Astrocyte (in vitro differentiated cells and primary cell): ENCODE data around the gene ACSL4. TPM values are rescaled to one million over a fixed set of nuclear protein-coding genes. Genes with fewer than 3 reads are reported as not detected.

Source experiments
- DNase-seq: peaks from one replicate; pipeline ENCODE4 v3.0.0-alpha.2; 2010; ENCODE audit warnings: low read depth
- FAIRE-seq: peaks from 2 replicates; lab custom pipeline; 2011; peaks lifted over from hg19 to GRCh38; lab: Jason Lieb, UNC
- H2AFZ ChIP-seq: 2 replicates; pipeline ENCODE4 v1.6.0; 2012; ENCODE audit warnings: low read depth, low read length, inconsistent platforms
- H3K27ac ChIP-seq: 2 replicates; pipeline ENCODE4 v1.5.1; 2011; ENCODE audit warnings: low read depth, low read length, inconsistent platforms
- H3K27me3 ChIP-seq: 2 replicates; pipeline ENCODE4 v1.6.0; 2011; ENCODE audit warnings: low read length, inconsistent platforms; ENCODE audit not compliant: insufficient read depth
- H3K36me3 ChIP-seq: 2 replicates; pipeline ENCODE4 v1.5.1; 2011; ENCODE audit warnings: low read length, inconsistent platforms; ENCODE audit not compliant: insufficient read depth
- H3K4me1 ChIP-seq: 2 replicates; pipeline ENCODE4 v1.5.1; 2011; ENCODE audit warnings: low read length, inconsistent platforms; ENCODE audit not compliant: insufficient read depth
- H3K4me2 ChIP-seq: 2 replicates; pipeline ENCODE4 v1.6.0; 2012; ENCODE audit warnings: low read length, inconsistent platforms
- H3K4me3 ChIP-seq: 2 replicates; pipeline ENCODE4 v1.5.1; 2011; ENCODE audit warnings: low read depth, mild to moderate bottlenecking, low read length, inconsistent platforms; ENCODE audit not compliant: insufficient read depth
- H3K79me2 ChIP-seq: 2 replicates; pipeline ENCODE4 v1.6.0; 2012; ENCODE audit warnings: mild to moderate bottlenecking, low read length, inconsistent platforms; ENCODE audit not compliant: insufficient read depth
- H3K9ac ChIP-seq: 2 replicates; pipeline ENCODE4 v1.6.0; 2012; ENCODE audit warnings: mild to moderate bottlenecking, low read length, inconsistent platforms
- H3K9me3 ChIP-seq: 2 replicates; pipeline ENCODE4 v1.5.1; 2012; ENCODE audit warnings: low read depth, mild to moderate bottlenecking, low read length, inconsistent platforms; ENCODE audit not compliant: insufficient read depth
- H4K20me1 ChIP-seq: 2 replicates; pipeline ENCODE4 v1.6.0; 2012; ENCODE audit warnings: low read length, inconsistent platforms; ENCODE audit not compliant: insufficient read depth
- H3K27ac Mint-ChIP-seq: one replicate; pipeline ENCODE4 v1.8.0; 2021; ENCODE audit warnings: mild to moderate bottlenecking, mixed read lengths; ENCODE audit not compliant: unreplicated experiment
- H3K27me3 Mint-ChIP-seq: one replicate; pipeline ENCODE4 v1.8.0; 2021; ENCODE audit warnings: low read depth, mixed read lengths; ENCODE audit not compliant: unreplicated experiment
- H3K36me3 Mint-ChIP-seq: one replicate; pipeline ENCODE4 v1.8.0; 2021; ENCODE audit warnings: low read depth, mixed read lengths; ENCODE audit not compliant: unreplicated experiment
- H3K4me1 Mint-ChIP-seq: one replicate; pipeline ENCODE4 v1.8.0; 2021; ENCODE audit warnings: low read depth, mixed read lengths; ENCODE audit not compliant: unreplicated experiment
- H3K4me3 Mint-ChIP-seq: one replicate; pipeline ENCODE4 v1.8.0; 2021; ENCODE audit warnings: mild to moderate bottlenecking, moderate library complexity, mixed read lengths; ENCODE audit not compliant: unreplicated experiment
- H3K9me3 Mint-ChIP-seq: one replicate; pipeline ENCODE4 v1.8.0; 2021; ENCODE audit warnings: mild to moderate bottlenecking, mixed read lengths; ENCODE audit not compliant: unreplicated experiment
- EZH2 ChIP-seq: IDR thresholded peaks from 2 replicates; pipeline ENCODE4 v1.6.1; 2012; ENCODE audit warnings: mild to moderate bottlenecking, low read length, inconsistent platforms; ENCODE audit not compliant: insufficient read depth
- total RNA-seq: library from RNA; stranded (reverse); gene quantifications from 2 replicates; pipeline ENCODE4 v1.2.1, GENCODE V29; 2021
- TF ChIP-seq, protein P1 (sequence below): IDR thresholded peaks from 2 replicates; pipeline ENCODE4 v1.5.1; 2011; ENCODE audit warnings: low read depth, mild to moderate bottlenecking, inconsistent platforms, low read length, moderate library complexity; ENCODE audit not compliant: insufficient read depth

ACSL4 gene
- total RNA-seq, 1 donor from 2014 or later, result 99.4 TPM

DNA sequence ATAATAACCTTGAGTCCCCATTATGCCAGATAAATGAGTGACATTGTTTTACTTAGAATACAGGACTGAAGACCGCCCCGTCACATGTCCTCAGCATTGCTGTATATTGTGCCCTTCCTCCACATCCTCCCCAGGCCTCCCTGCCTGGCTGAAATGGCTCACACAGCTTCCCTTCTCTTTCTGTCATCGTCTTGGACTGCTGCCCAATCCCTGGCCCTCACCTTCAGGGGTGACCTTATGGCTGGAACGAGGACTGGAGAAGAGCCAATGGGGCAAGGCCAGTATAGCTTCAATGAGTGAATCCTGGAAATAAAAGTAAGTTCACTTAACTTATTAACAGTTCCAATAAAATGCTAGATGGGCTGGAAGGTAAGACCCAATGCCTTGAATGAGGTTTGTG lies 110.8 kb downstream of the ACSL4 start:
- no peak overlapping the region for H2AFZ ChIP-seq
- no peaks in the 10 kb centered on the region for H3K9me3 ChIP-seq
- H4K20me1 ChIP-seq, result no peaks in the 10 kb centered on the region
- H3K27me3 Mint-ChIP-seq, result peaks cover 1% of the 10 kb centered on the region
- no peaks in the 10 kb centered on the region for H3K4me1 ChIP-seq
- H3K9ac ChIP-seq, result no peak overlapping the region
- H3K4me3 Mint-ChIP-seq, result no peak overlapping the region
- no peak overlapping the region for H3K4me3 ChIP-seq
- DNase-seq (no peak), FAIRE-seq (no peak)
- H3K79me2 ChIP-seq, result no peaks in the 10 kb centered on the region
- no peak overlapping the region for H3K27ac ChIP-seq
- no peak overlapping the region for H3K27ac Mint-ChIP-seq
- no peak overlapping the region for H3K4me2 ChIP-seq
- no peaks in the 10 kb centered on the region for H3K36me3 ChIP-seq
- H3K4me1 Mint-ChIP-seq, result no peaks in the 10 kb centered on the region
- TF ChIP-seq, protein P1, sequence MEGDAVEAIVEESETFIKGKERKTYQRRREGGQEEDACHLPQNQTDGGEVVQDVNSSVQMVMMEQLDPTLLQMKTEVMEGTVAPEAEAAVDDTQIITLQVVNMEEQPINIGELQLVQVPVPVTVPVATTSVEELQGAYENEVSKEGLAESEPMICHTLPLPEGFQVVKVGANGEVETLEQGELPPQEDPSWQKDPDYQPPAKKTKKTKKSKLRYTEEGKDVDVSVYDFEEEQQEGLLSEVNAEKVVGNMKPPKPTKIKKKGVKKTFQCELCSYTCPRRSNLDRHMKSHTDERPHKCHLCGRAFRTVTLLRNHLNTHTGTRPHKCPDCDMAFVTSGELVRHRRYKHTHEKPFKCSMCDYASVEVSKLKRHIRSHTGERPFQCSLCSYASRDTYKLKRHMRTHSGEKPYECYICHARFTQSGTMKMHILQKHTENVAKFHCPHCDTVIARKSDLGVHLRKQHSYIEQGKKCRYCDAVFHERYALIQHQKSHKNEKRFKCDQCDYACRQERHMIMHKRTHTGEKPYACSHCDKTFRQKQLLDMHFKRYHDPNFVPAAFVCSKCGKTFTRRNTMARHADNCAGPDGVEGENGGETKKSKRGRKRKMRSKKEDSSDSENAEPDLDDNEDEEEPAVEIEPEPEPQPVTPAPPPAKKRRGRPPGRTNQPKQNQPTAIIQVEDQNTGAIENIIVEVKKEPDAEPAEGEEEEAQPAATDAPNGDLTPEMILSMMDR, result no peak
- no peak for TF ChIP-seq EZH2
- H3K36me3 Mint-ChIP-seq, result no peaks in the 10 kb centered on the region
- H3K9me3 Mint-ChIP-seq, result peaks cover 2% of the 10 kb centered on the region
- H3K27me3 ChIP-seq, result no peaks in the 10 kb centered on the region

DNA sequence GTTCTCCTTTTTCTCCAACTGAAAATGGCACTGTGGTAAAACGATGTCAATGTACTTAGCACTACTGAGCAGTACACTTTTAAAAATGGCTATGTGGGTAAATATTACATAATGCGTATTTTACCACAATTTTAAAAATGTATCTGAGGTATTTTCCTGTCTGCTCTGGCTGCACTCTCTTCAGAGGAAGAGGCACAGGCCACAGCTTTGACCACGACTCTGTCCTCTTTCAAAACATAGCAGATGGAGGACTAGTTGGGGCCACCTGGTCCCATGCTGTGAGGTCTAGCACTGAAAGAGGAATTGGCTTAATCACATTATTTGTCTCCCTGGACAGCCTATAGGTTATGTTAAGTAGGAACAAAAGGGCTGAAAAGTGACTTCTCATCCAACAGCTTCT lies 113.3 kb downstream of the ACSL4 start:
- FAIRE-seq, result peak; percentile 67
- Mint-ChIP-seq H3K4me3 (no peak overlapping the region), H3K27ac (no peak overlapping the region), H3K4me1 (no peaks in the 10 kb centered on the region), H3K36me3 (no peaks in the 10 kb centered on the region), H3K9me3 (peaks cover 2% of the 10 kb centered on the region), H3K27me3 (peaks cover 1% of the 10 kb centered on the region)
- no peaks in the 10 kb centered on the region for H3K36me3 ChIP-seq
- H3K4me3 ChIP-seq, result no peak overlapping the region
- no peak overlapping the region for H3K9ac ChIP-seq
- no peak overlapping the region for H3K4me2 ChIP-seq
- no peak for DNase-seq
- H4K20me1 ChIP-seq, result no peaks in the 10 kb centered on the region
- H3K4me1 ChIP-seq, result no peaks in the 10 kb centered on the region
- no peak overlapping the region for H3K27ac ChIP-seq
- H2AFZ ChIP-seq, result no peak overlapping the region
- no peaks in the 10 kb centered on the region for H3K9me3 ChIP-seq
- no peaks in the 10 kb centered on the region for H3K27me3 ChIP-seq
- TF ChIP-seq EZH2, result no peak
- TF ChIP-seq, protein P1, result no peak
- no peaks in the 10 kb centered on the region for H3K79me2 ChIP-seq

- Mint-ChIP-seq H3K27ac (no peak overlapping the region), H3K27me3 (no peaks in the 10 kb centered on the region), H3K4me1 (no peaks in the 10 kb centered on the region), H3K4me3 (no peak overlapping the region), H3K36me3 (no peaks in the 10 kb centered on the region), H3K9me3 (no peaks in the 10 kb centered on the region)
- Histone ChIP-seq H3K9ac (no peak overlapping the region), H4K20me1 (no peaks in the 10 kb centered on the region), H3K27me3 (no peaks in the 10 kb centered on the region), H2AFZ (no peak overlapping the region), H3K79me2 (no peaks in the 10 kb centered on the region), H3K36me3 (no peaks in the 10 kb centered on the region), H3K4me3 (no peak overlapping the region), H3K9me3 (no peaks in the 10 kb centered on the region), H3K27ac (no peak overlapping the region), H3K4me1 (no peaks in the 10 kb centered on the region), H3K4me2 (no peak overlapping the region)
- FAIRE-seq, result peak; percentile 5
- TF ChIP-seq, protein P1, result no peak
- TF ChIP-seq EZH2, result no peak
- DNase-seq, result no peak
Measured at GRCh38 chrX:109614951-109615350, 118.1 kb downstream of the ACSL4 start.
